NCI-H510A (cell line): ENCODE data around the gene CLASP1.

Source experiments
- DNase-seq: peaks from one replicate; lab custom pipeline; 2025; lab: John Stamatoyannopoulos, UW

Gene CLASP1

GRCh38 chr2:121287956-121288355, 361.3 kb downstream of the CLASP1 start:
- DNase-seq = no peak
